HuH-7 (cell line): Measurements from ENCODE around the gene MSMO1.
A peak's percentile ranks its signal among the peaks of the same experiment; 100 is the strongest.
"Not testable (repeated sequence)": the region's sequence is repeated elsewhere in the genome, so short reads cannot be mapped to it uniquely, and the experiment has no call there.

Source experiments
- DNase-seq: peaks from one replicate; pipeline ENCODE4 v3.0.0; 2011; ENCODE audit warnings: low spot score

Gene MSMO1

DNA sequence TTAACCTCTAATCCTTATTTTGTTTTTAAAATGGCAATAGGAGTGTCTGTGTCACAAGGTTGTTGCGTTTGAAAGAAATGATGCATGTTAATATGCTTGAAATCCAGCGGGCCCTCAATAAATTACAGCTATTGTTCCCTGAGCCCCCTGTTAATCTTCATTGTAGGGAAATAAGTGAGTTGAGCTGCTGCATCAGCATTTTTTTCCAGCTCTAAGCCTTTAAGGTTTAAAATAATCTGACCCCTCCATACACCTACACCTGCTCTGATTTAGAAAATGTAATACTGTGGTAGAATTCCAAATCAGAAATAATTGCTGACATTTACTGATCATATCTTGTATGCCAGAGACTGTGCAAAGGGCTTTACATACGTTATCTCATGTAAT, 2.6 kb upstream of the MSMO1 start:
- no peak for DNase-seq

DNA sequence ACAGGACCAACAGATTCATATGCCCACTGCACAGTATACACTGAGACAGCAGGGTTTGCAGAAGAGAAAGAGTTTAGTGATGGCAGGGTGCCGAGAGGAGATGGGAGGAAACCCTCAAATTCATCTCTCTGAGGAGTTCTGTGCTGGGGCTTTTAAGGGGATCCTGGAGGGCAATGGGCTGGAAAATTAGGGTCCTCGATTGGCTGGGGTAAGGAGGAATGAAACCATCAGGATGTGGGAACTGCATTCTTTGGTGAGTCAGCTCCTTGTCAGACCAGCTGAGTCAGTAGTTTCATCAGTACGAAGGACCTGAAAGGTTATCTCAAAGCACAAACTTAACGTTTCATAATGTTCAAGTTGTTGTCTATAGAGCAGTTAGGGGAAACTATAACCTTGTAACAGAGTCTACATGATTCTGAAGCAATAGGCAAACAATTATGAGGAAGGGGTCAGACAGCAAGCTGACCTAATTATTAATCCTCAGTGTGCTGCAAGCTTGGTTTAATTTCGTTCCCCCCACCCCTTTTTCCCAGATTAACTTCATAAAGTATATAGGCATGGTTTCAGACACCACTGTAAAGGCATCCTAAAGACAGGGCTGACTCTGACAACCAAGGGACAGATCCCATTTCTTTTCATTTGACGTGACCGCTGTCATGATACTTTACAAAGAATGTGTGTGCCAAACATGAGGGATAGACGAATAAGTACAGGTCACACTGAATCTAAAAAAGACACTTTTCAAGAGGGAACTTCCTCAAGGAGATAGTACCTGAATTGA, 1.5 kb upstream of the MSMO1 start:
- no peak for DNase-seq

DNA sequence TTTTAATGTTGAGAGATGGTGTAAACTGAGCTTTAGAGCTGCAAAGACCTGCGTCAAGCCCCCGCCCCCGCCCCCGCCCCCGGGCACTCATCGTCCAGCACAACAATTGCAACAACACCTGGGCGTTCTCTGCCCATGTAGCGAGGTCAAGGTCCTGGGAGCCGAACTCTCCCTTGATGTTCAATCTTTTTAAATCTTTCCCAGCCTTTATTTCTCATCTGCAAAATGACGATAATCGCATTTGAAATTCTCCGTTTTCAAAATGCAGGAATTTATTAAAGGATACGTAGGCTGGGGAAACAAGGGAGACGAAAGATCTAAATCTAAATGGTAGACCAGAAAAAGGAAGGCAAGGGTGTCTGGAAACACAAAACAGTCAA, 648 bp upstream of the MSMO1 start:
- DNase-seq = peak; percentile 49

DNA sequence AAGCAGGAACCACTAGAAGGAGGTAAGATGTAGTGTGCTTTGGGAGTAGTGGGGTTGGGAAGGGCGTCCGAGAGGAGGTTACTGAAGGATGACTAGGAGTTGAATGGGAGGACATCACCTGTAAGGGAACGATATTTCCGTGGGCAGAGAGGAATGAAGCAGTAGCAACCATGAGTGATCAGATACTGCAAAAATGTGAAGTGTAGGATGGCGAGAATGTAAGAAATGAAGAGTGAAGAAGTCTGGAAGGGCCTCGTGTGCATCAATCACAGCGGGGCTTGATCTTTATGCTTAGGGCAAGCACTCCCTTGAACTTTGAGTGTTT, 594 bp downstream of the MSMO1 start:
- DNase-seq = no peak

DNA sequence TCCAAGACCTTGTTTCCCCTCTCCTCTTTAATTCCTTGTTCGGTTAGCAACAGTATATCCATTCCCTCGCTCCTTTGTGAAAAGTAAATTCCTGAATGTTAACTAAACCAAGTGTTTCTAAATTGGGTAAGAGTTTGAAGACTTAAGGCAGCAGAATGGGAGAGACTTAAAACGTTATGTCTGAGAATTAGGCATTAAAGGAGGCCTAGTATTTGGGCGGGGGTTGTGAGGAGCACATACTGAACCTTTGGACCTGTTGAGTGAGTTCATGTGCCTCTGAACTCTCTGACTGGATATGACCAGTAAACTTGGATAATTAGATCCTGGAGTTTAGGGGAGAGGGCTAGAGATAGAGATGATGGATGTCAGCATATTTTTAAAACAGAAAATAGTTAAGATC, 1.2 kb downstream of the MSMO1 start:
- DNase-seq = peak; percentile 22

DNA sequence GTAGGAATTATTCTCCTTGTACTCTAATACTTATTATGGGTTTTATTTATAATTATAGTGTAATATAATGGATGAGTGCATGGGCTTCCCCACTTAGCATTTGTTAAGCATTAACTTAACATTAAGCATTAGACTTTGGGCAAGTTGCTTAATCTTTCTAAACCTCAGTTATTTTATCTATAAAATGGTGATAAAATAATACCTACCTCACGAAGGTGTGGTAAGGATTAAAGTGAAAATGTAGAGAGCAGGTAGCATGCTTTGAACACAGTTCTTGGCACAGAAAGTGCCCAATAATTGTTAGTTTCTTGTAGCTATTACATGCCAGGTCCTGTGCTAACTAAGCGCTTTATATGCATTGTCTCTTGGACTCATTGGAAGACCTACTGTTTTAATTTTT, 2.6 kb downstream of the MSMO1 start:
- DNase-seq = no peak

DNA sequence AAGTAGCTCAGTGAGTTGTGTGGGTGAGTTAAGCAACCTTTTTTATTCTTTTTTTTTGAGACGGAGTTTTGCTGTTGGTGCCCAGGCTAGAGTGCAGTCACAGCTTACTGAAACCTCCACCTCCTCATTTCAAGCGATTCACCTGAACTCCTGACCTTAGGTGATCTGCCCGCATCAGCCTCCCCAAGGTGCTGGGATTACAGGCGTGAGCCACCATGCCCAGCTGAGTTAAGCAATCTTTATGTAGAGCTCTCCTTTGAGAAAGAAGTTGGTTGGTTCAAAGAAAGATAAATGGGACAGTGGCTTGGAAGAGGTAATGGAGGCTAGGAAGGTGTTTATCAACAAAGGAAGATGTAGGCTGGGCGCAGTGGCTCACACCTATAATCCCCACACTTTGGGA, 3.2 kb downstream of the MSMO1 start:
- no peak for DNase-seq

DNA sequence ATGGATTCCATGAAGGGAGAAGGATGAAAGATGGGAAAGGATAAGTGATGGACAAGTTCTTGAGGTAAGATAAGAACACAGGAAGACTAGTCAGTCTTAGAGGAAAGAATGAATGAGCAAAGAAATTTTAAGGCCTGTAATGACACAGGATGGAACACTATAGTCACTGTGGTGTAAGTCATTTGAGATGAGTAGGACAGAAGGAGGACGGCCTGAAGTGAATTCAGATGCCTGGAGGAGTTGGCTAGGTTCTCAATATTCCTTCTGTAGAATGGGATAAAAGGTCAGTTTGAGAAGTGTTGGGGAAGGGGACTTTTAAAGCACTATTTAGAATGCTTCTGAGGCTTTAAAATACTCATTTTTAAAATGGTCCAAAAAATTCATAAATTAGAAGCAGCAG, 3.9 kb downstream of the MSMO1 start:
- no peak for DNase-seq

DNA sequence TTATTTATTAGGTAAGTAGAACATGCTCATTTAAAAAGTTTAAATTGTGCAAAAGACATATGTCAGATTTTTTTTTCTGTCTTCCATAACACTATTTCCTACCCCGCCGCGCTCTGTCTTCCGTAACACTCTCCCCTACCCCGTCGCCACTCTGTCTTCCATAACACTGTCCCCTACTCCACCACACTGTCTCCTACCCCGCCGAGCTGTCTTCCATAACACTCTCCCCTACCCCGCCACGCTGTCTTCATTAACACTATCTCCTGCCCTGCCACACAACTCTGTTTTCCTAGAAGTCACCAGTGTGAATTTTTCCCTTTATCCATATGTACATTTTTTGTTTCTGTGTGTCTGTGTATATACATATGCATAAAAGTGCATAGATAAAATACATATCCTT, 4.4 kb downstream of the MSMO1 start:
- no peak for DNase-seq

DNA sequence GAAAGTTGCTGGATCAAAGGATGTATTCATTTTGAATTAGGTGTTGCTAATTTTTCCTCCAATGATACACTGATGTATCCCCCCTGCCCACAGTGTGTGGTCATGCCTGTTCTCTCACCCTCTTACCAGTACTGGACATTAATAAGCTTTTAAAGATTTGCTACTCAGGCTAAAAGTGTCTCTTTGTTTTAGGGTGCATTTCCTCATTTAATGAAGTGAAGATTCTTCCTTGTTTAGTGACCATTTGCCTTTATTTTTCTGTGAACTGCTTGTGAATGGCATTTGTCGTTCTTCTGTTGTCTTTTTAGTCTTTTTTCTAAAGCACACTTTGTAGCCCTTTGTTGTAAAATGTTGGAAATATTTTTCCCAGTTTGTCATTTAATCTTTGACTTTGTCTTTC, 5.0 kb downstream of the MSMO1 start:
- no peak for DNase-seq

DNA sequence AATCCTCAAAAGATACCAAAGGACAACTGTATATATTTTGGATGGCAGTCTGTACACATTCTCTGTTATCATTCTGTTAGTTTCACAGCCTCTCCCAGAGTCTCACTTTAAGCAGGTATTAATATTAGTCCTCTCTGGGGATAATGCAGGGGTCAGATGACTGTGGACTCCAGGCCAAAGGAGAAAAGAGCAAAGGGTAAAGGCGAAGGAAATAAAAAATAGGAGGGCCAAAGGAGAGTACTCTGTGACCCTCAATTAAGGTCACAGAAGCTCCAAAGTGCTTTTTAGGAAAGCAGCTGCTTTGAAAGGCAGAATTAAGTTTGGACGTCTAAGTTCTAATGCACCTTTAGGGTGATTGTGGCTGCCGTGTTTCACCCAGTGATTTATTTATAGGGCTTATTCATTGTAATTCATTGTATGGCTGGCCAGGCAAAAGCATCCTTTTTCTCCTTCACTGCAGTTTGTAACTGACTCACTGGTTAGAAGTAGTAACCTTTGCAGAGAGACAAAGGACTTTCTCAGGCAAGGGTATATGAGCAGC, 7.8 kb downstream of the MSMO1 start:
- no peak for DNase-seq

DNA sequence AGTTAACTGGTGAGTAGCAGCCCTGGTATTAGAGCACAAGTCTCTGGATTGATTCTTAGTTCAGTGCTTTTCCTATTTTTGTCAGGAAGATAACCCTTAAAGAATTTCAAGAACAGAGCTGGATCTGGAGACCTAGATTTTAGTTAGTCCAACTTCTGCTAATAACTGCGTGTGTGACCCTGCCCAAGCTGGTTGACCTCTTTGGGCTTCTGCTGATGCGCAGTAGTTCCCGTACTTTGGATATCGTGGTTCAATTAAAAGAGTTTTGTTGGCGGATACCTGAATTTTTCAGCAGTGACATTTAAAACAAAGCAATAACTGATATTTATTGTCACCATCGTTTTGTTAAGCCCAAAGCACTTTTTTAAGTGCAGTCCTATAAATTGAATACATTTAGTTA, 9.3 kb downstream of the MSMO1 start:
- no peak for DNase-seq

DNA sequence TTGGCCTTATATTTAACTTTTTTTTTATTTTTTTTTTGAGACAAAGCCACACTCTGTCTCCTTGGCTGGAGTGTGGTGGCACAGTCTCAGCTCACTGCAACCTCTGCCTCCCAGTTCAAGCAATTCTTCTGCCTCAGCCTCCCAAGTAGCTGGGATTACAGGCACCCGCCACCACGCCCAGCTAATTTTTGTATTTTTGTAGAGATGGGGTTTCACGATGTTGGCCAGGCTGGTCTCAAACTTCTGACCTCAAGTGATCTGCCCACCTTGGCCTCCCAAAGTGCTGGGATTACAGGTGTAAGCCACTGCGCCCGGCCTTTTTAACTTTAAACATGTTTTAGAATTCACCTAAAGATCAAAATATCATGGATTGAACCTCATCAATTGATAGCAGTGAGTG, 14.9 kb downstream of the MSMO1 start:
- not testable (repeated sequence) for DNase-seq

DNA sequence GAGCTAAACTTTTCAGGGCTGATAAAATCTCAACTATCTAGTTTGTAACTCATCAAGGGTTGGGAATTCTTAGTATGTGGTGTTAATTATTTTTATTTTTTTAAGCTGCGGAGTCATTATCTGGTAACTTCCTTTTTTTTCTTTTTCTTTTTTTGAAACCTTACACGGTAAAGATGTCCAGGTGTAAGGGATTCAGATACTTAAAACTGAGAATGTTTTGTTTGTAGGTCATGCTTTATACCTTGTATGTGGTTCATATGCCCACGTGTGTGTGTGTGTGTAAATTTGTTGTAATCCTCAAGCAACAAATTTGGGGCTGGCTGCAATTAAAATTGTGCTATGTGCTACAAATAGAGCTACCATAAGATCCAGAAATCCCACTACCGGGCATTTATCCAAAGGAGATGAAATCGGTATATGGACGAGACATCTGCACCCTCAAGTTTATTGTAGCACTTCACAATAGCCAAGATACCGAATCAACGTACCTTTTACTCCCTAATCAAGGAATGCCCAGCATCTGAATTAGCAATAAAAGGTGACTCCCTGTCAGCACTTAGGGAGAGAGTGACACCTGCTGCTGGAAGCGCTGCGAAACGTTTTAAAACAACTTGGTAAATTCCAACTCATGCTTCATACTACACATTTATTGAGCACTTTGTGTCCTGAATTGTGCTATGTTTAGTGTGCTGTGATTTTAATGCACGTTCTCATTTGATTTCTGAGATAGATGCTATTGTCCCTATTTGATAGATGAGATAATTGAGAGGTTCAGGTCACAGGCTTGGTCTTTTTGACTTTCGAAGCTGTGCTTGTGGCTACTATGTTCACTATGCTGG, 16.1 kb downstream of the MSMO1 start:
- no peak for DNase-seq

DNA sequence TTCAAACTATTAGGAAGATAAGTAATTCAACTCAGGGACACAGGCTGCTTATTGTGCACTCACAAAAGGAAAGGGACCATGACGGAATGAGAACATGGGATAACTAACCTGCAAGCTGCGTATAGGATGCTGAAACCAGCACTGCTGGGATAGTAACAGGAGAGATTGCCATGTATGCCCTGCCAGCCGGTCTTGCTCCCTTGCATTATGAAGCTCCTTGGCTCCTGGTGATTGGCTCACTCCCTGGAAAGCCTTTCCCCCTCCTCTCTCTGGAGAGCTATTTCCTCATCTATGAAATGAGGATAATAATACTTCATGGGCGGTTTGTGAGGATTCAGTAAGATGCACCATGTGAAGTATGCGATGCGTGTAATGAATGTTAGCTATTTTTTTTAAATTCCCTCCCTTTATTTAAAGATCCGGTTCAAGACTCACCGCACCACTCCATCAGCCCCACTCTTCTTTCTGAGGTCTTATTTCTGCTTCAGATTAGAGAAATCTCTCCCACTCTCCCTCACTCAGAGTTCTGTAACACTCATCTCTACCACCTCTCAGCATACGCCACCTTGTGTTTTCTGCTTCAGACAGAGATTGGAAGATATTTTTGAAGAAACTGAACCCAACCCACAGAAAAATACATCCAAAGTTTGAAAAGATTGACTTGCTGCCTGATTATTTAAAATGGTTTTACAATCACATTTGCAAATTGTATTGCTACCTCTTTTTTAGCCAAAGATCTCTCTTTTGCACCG, 18.4 kb downstream of the MSMO1 start:
- DNase-seq = no peak

DNA sequence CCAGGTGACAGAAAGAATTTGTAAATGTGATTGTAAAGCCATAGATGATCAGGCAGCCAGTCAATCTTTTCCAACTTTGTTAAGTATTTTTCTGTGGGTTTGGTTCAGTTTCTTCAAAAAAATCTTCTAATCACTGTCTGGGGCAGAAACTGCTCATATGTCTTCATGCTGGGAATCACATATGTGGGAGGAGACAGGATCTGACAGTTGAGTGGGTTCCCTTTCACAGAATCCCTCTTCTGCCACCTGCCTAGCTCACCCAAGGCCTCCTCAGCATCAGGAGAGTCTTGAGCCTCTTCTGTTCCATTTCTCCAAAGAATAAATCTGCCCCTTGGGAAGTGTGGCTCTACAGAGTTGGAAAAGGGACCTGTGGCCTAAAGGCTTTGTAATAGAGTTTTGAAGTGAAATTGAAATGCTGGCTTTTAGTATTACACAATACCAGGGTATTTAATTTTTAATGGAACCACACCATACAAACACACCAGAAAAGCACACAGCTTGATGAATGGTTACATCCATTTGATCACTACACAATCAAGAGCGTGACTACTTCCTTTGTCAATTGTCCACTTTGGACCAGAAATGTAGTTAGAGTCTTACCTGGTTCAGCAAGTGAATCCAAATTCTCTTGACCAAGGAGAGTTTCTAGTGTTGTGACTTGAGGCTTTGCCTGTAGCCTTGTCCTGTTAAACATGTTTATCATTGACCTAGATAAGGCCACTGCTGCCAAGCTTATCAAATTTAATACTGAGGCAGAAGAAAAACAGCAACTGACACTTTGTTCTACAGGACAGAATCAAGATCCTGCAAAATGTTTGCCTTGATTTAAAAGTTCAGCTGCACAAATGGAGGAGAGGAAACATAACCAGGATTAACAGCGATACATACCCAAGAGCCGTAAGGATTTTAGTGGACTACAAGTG, 20.4 kb downstream of the MSMO1 start:
- DNase-seq = no peak

DNA sequence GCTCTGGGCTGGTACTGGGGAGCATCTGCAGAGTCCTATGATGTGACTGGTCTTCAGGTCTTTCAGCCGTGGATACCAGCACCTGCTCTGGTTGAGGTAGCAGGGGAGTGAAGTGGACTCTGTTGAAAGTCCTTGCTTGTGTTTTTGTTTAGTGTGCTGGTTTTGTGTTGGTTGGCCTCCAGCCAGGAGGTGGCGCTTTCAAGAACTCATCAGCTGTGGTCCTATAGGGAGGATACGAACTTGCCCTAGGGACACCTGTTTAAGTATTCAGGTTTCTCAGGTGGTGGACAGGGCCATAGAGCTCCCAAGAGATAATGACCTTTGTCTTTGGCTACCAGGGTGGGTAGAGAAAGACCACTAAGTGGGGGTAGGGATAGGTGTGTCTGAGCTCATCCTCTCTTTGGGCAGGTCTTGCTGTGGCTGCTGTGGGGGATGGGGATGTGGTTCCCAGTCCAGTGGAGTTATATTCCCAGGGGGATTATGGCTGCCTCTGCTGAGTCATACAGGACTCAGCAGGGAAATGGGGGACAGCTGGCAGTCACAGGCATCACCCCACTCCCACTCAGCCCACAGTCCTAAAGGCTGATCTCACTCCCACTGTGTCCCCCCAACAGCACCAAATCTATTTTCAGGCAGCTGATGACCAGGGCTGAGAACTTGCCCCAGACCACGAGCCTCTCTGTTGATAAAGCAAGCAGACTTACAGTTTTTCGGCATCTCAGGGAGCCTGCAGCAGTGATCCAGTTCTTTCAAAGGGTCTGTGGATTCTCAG, 24.1 kb downstream of the MSMO1 start:
- DNase-seq = no peak

DNA sequence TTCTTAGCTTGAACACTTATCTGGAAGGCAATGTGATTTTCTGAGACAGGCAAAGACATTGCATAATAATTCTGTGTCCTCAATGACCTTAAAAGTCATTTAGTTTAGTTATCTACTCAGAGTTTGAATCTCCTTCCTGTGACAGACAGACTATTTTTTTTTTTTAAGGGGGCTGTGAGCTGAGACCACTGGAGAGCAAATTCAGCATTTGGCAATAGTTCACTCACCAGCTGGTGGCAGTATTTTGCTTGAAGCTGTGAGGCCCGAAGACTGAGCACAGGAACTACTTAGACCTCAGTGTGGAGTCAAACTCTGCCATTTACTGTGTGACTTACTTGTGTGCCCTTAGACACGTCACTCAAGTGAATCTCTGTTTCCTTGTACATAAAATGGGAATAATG, 28.4 kb downstream of the MSMO1 start:
- DNase-seq = no peak

DNA sequence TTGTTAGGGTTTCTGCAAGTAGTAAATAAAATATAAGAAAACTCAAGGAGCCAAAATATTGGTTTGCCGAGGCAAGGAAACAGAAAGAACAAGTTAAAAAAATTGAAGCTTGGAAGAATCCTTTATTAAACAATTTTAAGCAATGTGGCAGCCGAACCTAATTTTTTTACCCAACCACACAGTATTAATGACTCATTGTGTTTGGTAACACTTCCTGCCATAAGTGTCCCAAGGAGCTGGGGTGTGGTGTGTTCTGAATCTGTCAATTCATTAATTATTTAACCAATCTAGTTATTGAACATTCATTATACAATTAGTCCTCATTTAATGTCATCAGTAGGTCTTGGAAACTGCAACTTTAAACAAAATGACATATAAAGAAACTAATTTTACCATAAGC, 32.0 kb downstream of the MSMO1 start:
- no peak for DNase-seq

DNA sequence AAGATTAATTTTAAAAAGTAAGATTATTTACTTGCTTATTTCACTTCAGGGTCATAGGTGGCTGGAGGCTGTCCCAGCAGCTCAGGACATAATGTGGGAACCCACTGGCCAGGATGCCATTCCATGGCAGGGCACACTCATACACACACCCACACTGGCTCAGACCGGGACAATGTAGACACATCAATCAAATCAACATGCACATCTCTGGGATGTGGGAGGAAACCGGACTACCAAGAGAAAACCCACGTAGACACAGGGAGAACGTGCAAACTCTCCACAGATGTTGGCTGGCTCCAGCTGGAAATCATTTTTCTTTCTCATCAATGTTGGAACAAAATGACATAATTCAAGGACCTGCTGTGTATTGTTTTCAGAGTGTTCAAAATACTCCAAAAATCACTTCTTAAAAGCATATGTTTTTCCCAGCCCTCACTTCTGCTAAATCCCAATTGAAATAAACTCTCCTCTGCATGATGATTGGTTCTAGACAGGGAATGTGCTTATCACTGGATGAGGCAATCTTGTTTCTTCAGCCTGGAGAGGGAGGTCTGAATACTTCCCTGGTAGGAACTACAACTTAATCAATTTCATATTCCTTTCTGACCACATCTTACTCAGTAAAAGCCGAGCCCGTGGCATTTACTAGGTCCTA, 32.7 kb downstream of the MSMO1 start:
- DNase-seq = no peak
